WI38 (cell line): Measurements from ENCODE around the gene DTX3L.

Experiments used
- H3K4me3 ChIP-seq: 2 replicates; pipeline ENCODE4 v1.5.1; 2011; ENCODE audit warnings: low read depth, mild to moderate bottlenecking, control low read depth, low read length
- TF ChIP-seq, protein P1 (sequence below): IDR thresholded peaks from 2 replicates; pipeline ENCODE4 v1.5.1; 2012; ENCODE audit warnings: low read depth, mild to moderate bottlenecking, control low read depth, low read length

The DTX3L gene

DNA sequence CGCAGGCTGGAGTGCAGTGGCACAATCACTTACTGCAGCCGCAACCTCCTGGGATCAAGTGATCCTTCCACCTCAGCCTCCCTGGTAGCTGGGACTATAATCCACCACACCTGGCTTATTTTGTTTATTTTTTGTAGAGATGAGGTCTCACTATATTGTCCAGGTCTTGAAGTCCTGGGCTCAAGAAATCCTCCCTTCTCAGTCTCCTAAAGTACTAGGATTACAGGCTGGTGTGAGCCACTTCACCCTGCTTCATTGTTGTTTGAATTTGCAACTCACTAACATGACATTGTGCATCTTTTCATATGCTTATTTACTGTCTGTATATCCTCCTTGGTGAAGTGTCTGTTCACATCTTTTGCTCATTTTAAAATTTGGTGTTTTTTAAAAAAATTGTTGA is 23.4 kb downstream of the DTX3L start:
- TF ChIP-seq, protein P1, sequence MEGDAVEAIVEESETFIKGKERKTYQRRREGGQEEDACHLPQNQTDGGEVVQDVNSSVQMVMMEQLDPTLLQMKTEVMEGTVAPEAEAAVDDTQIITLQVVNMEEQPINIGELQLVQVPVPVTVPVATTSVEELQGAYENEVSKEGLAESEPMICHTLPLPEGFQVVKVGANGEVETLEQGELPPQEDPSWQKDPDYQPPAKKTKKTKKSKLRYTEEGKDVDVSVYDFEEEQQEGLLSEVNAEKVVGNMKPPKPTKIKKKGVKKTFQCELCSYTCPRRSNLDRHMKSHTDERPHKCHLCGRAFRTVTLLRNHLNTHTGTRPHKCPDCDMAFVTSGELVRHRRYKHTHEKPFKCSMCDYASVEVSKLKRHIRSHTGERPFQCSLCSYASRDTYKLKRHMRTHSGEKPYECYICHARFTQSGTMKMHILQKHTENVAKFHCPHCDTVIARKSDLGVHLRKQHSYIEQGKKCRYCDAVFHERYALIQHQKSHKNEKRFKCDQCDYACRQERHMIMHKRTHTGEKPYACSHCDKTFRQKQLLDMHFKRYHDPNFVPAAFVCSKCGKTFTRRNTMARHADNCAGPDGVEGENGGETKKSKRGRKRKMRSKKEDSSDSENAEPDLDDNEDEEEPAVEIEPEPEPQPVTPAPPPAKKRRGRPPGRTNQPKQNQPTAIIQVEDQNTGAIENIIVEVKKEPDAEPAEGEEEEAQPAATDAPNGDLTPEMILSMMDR, result no peak
- H3K4me3 ChIP-seq, result no peak overlapping the region

GRCh38 chr3:122589297-122589696 is 25.2 kb downstream of the DTX3L start:
- TF ChIP-seq, protein P1, result no peak
- no peak overlapping the region for H3K4me3 ChIP-seq

- no peak overlapping the region for H3K4me3 ChIP-seq
- TF ChIP-seq, protein P1, result no peak
These were observed 26.5 kb downstream of the DTX3L start for GRCh38 chr3:122590610-122591009.

DNA sequence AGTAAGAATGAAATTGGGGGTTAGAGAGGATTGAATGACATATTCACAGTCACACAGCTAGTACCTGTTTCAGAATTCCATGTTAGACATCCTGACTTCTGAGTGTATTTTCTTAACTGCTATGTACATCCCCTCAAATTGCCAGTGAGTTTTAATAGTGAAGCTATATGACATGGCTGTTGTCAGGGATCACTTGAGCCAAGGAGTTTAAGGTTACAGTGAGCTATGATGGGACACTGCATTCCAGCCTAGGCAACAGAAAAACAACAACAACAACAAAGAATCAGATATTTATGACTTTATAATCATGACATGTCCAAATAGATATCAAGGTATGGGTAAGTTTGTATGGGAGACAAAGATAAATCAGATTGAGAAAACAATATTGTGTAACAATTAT is 29.9 kb downstream of the DTX3L start:
- H3K4me3 ChIP-seq, result no peak overlapping the region
- TF ChIP-seq, protein P1, result no peak

DNA sequence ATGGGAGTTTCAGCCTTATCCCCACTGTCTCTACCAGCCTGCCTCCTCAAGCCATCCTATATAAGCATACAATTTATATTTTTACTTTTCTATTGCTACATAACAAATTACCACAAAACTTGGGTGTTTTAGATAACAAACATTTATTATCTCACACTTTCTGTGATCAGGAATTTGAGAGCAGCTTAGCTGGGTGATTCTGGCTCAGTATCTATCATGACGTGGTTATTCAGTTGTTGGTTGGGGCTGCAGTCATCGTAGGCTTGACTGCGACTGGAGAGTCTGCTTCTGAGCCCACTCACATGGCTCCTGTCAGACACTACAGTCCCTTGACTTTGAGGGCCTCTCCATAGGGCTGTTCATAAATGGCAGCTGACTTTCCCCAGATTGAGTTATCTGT is 34.0 kb downstream of the DTX3L start:
- no peak overlapping the region for H3K4me3 ChIP-seq
- TF ChIP-seq, protein P1, result no peak

DNA sequence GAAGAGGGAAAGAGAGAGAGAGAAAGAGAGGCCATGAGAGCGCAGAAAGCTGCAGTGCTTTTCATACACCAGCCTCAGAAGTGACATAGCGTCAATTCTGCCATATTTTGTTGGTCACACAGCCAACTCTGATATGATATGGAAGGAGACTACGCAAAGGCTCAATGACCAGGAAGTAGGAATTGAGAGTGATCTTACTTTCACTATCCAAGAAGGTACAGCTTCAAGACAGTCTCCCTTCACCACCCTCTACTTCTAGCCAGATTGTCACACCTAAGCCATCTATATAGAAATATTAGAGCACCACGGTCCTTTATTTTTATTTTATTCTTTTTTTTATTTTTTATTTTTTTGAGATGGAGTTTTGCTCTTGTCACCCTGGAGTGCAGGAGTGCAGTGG is 34.4 kb downstream of the DTX3L start:
- TF ChIP-seq, protein P1, result no peak
- no peak overlapping the region for H3K4me3 ChIP-seq

- no peak overlapping the region for H3K4me3 ChIP-seq
- TF ChIP-seq, protein P1, result no peak
These were observed 38.0 kb downstream of the DTX3L start for GRCh38 chr3:122602011-122602710.
